Choroid plexus epithelial cell (primary cell): Measurements from ENCODE around the gene GATD1.
"Not testable (repeated sequence)": the region's sequence is repeated elsewhere in the genome, so short reads cannot be mapped to it uniquely, and the experiment has no call there.

Source experiments
- DNase-seq: peaks from one replicate; pipeline ENCODE4 v3.0.0-alpha.2; 2010; ENCODE audit warnings: low read depth
- H3K4me3 ChIP-seq: 2 replicates; pipeline ENCODE4 v1.5.1; 2011; ENCODE audit warnings: low read depth, mild to moderate bottlenecking, control low read depth, low read length, moderate library complexity
- TF ChIP-seq, protein P1 (sequence below): conservative IDR thresholded peaks from 2 replicates; pipeline ENCODE4 v1.5.1; 2011; ENCODE audit warnings: low read depth, mild to moderate bottlenecking, control low read depth, inconsistent platforms, low read length, moderate library complexity

GATD1 gene

DNA sequence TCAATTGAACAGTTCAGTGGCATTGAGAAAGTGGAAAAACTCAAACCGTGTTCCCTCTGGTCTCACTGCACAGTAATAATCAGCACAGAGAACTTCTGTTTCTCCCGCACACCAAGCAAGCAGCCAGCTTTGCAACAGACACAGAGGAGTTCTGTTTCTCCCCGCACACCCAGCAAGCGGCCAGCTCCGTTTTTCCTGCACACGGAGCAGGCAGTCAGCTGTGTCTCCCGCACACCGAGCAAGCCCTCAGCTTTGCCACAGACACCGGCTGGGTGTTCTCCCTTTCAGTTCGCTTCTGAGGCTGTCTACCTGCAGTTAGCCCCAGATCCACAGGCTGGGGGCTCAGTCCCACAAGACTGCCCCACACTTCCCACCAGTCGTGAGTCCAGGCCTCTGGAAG, 39.9 kb downstream of the GATD1 start:
- no peak for DNase-seq
- TF ChIP-seq, protein P1, sequence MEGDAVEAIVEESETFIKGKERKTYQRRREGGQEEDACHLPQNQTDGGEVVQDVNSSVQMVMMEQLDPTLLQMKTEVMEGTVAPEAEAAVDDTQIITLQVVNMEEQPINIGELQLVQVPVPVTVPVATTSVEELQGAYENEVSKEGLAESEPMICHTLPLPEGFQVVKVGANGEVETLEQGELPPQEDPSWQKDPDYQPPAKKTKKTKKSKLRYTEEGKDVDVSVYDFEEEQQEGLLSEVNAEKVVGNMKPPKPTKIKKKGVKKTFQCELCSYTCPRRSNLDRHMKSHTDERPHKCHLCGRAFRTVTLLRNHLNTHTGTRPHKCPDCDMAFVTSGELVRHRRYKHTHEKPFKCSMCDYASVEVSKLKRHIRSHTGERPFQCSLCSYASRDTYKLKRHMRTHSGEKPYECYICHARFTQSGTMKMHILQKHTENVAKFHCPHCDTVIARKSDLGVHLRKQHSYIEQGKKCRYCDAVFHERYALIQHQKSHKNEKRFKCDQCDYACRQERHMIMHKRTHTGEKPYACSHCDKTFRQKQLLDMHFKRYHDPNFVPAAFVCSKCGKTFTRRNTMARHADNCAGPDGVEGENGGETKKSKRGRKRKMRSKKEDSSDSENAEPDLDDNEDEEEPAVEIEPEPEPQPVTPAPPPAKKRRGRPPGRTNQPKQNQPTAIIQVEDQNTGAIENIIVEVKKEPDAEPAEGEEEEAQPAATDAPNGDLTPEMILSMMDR, result no peak
- no peak overlapping the region for H3K4me3 ChIP-seq

DNA sequence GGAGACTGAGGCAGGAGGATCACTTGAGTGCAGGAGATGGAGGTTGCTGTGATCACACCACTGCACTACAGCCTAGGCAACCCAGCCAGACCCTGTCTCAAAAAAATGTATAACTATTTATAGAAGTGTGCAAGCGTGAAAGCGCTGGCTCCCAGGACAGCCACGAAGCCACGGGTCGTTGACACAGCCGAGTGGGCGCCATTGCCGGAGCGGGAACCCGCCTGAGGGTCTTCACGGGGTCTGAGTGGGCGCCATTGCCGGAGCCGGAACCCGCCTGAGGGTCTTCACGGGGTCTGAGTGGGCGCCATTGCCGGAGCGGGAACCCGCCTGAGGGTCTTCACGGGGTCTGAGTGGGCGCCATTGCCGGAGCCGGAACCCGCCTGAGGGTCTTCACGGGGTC, 42.7 kb downstream of the GATD1 start:
- H3K4me3 ChIP-seq, DNase-seq: not testable (repeated sequence)

DNA sequence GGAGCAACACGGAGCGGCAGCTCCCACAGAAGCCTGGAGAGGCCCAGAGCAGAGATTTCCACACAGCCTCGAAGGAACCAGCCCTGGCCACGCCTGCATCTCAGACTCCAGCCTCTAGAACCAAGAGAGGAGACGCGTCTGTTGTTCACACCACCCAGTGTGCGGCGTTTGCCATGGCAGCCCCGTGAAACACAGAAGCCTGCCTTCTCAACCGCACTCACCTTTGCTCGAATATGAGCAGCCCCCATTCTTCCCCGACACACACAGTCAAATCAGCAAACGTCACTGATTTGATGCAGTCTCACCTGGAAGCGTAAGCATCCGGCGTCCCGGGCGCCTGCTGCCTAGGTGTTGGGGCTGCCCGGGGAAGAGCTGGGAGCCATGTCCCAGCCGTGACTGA, 44.2 kb downstream of the GATD1 start:
- no peak for DNase-seq
- no peak overlapping the region for H3K4me3 ChIP-seq
- TF ChIP-seq, protein P1, result no peak

DNA sequence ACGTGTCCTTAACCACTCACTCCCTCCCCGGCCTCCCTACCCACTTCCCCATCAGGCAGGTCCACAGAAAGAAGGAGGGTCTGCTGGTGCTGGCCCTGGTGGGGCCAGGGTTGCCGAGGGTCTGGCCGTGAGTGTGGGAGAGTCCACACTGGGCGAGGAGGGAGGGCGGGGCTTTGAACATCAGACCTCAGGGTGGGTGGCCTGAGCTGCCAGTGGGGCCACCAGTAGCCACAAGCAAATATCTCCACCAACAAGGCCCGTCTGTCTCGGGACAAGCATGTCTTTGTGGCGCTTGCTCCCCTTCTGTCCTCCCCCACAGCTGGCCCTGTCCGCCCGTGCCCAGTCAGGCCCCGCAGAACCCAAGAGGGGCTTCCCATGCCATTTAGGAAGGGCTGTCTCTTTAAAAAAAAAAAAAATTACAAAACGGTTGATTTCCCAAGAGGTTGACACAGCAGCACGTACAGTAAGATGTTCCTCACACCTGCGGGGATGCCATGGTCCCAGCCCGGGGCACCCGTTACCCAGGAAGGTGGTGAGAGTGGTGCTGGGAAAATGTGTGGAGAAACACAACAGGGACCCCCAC, 47.7 kb downstream of the GATD1 start:
- no peak for DNase-seq
- no peak overlapping the region for H3K4me3 ChIP-seq
- TF ChIP-seq, protein P1, result no peak

DNA sequence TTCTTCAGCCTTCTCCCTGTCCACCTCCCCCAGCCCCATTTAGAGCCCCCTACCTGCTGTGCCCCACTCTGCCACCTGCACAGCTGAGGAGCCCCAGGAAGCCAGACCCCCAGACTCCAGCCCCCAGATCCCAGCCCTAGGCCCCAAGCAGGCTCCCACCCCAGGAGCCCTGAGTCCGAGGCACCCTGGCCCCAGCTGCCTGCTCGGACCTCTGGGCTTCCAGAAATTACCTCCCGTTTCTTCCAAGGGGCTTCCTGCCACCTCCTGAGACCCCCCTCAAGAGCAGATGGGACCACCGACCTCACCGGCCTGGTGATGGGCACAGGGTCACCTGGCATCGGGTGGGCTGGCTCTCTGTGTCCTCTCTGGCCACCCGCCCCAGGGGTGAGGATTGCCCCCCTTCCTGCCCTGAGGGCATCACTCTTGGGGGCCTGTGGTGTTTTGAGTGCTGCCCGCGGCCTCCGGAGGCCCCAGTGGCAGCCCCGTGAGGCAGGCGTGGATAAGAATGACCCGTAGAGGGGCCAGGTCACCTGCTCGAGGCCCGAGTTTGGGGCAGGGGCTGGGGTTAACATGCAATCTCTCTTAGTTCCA, 48.3 kb downstream of the GATD1 start:
- DNase-seq, result no peak
- TF ChIP-seq, protein P1, result no peak
- no peak overlapping the region for H3K4me3 ChIP-seq

DNA sequence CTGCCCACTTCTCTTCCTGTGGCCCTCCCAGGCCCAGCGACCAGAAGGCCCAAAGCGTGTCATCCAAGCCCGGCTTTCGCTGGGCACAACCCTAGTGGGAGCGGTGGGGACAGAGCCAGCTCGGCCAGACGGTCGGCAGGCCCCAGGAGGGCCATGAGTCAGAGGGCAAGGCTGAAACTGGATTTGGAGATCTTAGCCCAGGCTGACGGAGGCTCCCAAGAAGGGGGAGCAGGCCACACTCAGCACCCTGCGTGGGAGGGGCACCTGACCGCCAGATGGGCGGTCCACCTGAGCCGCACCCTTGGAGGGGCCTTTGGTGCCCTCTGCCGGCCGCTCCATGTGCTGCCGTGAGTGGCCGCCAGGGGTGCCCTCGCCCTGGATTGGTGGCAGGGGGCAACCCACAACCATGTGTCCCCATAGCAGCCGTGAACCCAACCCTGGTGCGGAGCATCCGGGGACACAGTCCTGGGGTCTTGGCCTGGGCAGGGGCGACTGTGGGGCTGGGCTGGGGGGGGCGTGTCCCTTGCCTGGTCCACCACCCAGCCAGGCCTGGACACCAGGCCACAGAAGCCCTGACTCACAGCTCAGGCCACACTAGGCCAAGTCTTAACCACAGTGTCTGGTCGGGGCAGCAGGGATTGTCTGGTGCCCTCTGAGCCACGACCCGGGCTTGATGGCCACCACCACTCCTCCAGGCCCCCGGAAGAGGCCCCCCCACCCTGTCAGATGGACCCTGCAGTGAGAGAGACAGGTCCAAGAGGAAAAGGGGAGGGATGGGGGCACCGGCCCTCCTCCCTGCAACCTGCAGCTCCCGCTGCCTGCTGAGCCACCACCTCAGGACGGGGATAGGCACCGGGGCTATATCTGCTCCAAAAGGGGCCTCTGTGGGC, 49.2 kb downstream of the GATD1 start:
- TF ChIP-seq, protein P1, result peak; percentile 93
- peak; percentile 67 for DNase-seq
- no peak overlapping the region for H3K4me3 ChIP-seq

DNA sequence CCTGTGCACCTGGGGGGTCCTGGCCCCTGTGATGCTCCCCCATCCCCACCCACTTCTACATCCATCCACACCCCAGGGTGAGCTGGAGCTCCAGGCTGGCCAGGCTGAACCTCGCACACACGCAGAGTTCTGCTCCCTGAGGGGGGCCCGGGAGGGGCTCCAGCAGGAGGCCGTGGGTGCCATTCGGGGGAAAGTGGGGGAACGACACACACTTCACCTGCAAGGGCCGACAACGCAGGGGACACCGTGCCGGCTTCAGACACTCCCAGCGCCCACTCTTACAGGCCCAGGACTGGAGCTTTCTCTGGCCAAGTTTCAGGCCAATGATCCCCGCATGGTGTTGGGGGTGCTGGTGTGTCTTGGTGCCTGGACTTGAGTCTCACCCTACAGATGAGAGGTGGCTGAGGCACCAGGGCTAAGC, 50.0 kb downstream of the GATD1 start:
- TF ChIP-seq, protein P1, result no peak
- no peak overlapping the region for H3K4me3 ChIP-seq

More for the DNA sequence above, 50.0 kb downstream of the GATD1 start:
- DNase-seq, result no peak
